WERI-Rb-1 (cell line): ENCODE data around the gene PELI2.

ENCODE experiments used
- DNase-seq: peaks from one replicate; pipeline ENCODE4 v3.0.0-alpha.2; 2020
- H3K27ac ChIP-seq: fragments of 250-450 bp; sonication (Bioruptor Pico); 2 replicates; pipeline ENCODE4 v1.5.1; 2020; ENCODE audit warnings: mild to moderate bottlenecking, moderate library complexity
- H3K27me3 ChIP-seq: fragments of 250-450 bp; sonication (Bioruptor Pico); 2 replicates; pipeline ENCODE4 v1.5.1; 2021; ENCODE audit warnings: mild to moderate bottlenecking, low read depth, moderate library complexity; ENCODE audit not compliant: insufficient read depth, severe bottlenecking
- H3K36me3 ChIP-seq: fragments of 250-450 bp; sonication (Bioruptor Pico); 2 replicates; pipeline ENCODE4 v1.5.1; 2020; ENCODE audit warnings: mild to moderate bottlenecking, moderate library complexity
- H3K4me3 ChIP-seq: 2 replicates; pipeline ENCODE4 v1.5.1; 2011; ENCODE audit warnings: low read depth, mild to moderate bottlenecking, control low read depth, low read length
- H3K9me3 ChIP-seq: fragments of 250-450 bp; sonication (Bioruptor Pico); 2 replicates; pipeline ENCODE4 v1.5.1; 2021; ENCODE audit warnings: mild to moderate bottlenecking, moderate library complexity; ENCODE audit not compliant: severe bottlenecking
- TF ChIP-seq, protein P1 (sequence below): IDR thresholded peaks from 2 replicates; pipeline ENCODE4 v1.5.1; 2011; ENCODE audit warnings: low read depth, mild to moderate bottlenecking, control low read depth, inconsistent platforms, low read length

The PELI2 gene

DNA sequence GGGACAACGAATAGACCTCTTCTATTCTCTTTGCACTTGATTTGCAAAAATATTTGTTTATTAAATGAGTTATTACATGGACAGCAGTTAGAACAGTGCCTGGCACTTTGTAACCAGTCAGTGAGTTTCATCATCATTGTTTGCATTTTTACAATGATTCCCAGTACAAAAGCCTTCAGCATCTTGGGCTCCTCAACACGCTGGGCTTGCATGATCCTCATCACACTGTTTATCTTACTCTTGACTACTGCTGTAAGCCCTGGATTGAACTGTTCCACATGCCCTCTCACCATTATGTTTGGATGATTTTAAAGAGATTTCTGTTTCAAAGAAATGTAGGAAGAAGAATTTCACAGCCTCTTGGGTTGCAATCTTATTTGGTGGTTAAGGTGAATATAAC is 204.3 kb downstream of the PELI2 start:
- Histone ChIP-seq H3K27ac (no peak overlapping the region), H3K36me3 (no peaks in the 10 kb centered on the region), H3K27me3 (no peaks in the 10 kb centered on the region), H3K9me3 (no peaks in the 10 kb centered on the region), H3K4me3 (no peak overlapping the region)
- DNase-seq: no peak
- TF ChIP-seq, protein P1, sequence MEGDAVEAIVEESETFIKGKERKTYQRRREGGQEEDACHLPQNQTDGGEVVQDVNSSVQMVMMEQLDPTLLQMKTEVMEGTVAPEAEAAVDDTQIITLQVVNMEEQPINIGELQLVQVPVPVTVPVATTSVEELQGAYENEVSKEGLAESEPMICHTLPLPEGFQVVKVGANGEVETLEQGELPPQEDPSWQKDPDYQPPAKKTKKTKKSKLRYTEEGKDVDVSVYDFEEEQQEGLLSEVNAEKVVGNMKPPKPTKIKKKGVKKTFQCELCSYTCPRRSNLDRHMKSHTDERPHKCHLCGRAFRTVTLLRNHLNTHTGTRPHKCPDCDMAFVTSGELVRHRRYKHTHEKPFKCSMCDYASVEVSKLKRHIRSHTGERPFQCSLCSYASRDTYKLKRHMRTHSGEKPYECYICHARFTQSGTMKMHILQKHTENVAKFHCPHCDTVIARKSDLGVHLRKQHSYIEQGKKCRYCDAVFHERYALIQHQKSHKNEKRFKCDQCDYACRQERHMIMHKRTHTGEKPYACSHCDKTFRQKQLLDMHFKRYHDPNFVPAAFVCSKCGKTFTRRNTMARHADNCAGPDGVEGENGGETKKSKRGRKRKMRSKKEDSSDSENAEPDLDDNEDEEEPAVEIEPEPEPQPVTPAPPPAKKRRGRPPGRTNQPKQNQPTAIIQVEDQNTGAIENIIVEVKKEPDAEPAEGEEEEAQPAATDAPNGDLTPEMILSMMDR: no peak

DNA sequence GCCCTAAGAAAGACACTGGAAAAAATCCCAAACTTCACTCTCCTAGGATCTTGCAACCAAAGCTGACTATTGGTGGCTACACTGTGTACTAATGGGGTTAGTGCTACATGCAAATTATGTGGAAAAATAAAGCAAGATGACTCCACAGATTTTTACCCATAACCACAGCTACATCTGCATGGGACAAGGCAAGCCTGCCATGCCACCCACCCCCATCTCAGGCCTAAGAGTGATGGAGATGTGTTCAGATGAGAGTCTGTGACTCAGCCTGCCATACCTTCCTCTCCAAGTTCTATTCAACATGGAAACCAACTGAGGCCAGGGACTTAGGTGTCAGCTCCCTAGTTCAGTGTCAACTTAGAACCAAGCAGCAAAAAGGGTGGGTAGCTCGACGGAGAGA is 206.2 kb downstream of the PELI2 start:
- Histone ChIP-seq H3K4me3 (no peak overlapping the region), H3K27ac (no peak overlapping the region), H3K36me3 (no peaks in the 10 kb centered on the region), H3K9me3 (no peaks in the 10 kb centered on the region), H3K27me3 (no peaks in the 10 kb centered on the region)
- TF ChIP-seq, protein P1: no peak
- no peak for DNase-seq

DNA sequence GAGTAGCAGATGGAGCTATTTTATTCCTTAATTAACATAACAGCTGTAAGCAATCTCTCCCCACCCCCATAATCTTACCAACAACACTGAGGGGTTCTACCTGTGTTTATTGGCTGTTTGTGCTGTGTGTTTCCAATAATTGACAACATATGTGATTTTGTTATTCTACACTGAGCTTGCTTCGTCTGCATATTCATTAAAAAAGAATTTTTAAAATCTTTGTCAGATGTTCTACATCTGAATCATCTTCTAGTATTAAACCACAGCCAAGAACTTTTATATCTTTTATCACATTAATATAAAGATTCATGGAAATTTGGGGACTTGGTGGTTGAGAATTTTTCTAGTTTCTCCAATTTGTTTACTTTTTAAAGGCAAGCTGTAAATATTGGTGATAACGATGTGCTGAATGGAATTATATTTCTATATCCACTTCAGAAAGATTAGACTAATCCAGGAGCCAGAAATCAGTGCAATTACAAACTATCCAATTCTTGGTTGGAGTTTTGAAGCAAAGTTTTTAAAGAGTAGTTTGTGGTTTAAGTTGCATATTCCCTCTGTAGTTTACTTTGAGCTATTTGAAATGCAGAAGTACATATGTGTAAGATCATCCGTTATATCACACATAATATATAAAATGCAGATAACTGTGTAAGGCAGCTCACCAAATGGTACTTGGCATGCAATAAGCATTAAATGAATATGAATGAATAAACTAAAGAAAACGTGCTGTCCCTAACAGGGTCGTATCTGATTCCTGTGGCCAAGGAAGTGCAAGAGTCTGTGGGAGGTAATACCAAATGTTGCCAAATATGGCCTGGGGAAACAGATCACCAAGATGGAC is 206.9 kb downstream of the PELI2 start:
- H3K36me3 ChIP-seq: no peaks in the 10 kb centered on the region
- H3K9me3 ChIP-seq: no peaks in the 10 kb centered on the region
- H3K27ac ChIP-seq: no peak overlapping the region
- TF ChIP-seq, protein P1: no peak
- no peaks in the 10 kb centered on the region for H3K27me3 ChIP-seq
- no peak for DNase-seq
- no peak overlapping the region for H3K4me3 ChIP-seq

DNA sequence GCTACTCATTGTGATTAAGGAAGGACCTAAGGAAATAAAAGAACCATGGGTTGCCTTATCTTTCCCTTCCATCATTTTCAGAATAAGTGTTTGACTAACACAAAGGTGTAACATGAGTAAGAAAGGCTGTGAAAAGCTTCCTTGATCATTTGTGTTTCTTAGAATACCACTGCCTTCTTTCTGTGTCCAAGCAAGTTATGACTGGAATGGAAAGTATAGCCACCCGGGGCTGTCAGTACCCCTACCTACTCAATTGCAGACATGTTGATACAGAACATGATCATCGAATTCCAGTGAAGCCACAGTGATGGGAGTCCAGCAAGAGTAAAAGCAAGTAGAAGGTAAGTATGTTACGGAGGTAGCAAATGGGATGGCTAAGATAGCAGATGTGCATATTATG is 209.8 kb downstream of the PELI2 start:
- no peak for DNase-seq
- no peaks in the 10 kb centered on the region for H3K27me3 ChIP-seq
- H3K4me3 ChIP-seq: no peak overlapping the region
- H3K27ac ChIP-seq: no peak overlapping the region
- no peaks in the 10 kb centered on the region for H3K36me3 ChIP-seq
- H3K9me3 ChIP-seq: no peaks in the 10 kb centered on the region
- TF ChIP-seq, protein P1: no peak

DNA sequence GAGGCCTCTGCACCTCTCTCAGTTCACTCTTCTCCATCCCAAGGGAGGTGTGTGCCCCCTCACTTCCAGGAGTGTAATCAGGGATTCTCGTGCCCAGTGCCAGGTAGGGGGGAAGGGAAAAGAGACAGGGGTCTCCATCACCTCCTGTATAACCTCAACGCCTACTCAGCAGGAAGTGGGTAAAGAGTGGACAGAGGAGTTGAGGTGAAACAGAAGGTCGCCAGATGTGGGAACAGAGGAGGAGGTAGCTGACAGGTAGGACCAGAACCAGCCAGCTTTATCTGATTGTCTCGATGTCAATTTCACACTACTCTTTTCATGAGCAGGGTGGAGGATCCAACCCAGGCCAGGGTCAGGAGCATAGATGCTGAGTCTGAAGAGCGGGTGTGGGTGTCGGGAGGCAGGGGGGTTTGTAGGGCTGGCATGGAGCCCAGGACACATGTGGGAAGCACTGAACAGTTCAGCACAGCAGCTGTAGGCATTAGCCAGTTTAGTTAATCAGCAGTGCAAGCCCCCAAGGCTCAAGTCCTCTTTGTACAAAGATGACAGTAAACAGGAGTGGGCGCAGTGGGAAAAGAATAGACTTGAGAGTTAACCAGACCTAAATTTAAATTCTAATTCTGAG is 213.5 kb downstream of the PELI2 start:
- Histone ChIP-seq H3K36me3 (no peaks in the 10 kb centered on the region), H3K27ac (no peak overlapping the region), H3K4me3 (no peak overlapping the region), H3K27me3 (no peaks in the 10 kb centered on the region), H3K9me3 (no peaks in the 10 kb centered on the region)
- DNase-seq: no peak
- TF ChIP-seq, protein P1: no peak
